CD4-positive, alpha-beta memory T cell (primary cell): ENCODE measurements around the gene FOXF1. TPM values are rescaled to one million over a fixed set of nuclear protein-coding genes. Genes with fewer than 3 reads are reported as not detected.

Experiments
- CTCF ChIA-PET: fragments of 350-600 bp; sonication (Branson Sonifier 250); formaldehyde crosslinking; loops from one replicate; lab custom pipeline; 2021; ENCODE audit warnings: inconsistent platforms; ENCODE audit not compliant: partially characterized antibody; lab: Charles Lee
- POLR2A ChIA-PET: fragments of 350-600 bp; sonication (Branson Sonifier 250); formaldehyde crosslinking; loops from one replicate; lab custom pipeline; 2021; ENCODE audit not compliant: partially characterized antibody; lab: Charles Lee
- DNase-seq, 5 donors: peaks; one replicate each; pipeline versions ENCODE4 v3.0.0 to v3.0.0-alpha.2; 2020 to 2022; ENCODE audit warnings: mixed read lengths in 1 of 5
- H3K27ac ChIP-seq: one replicate; pipeline ENCODE4 v1.7.0; 2013; ENCODE audit warnings: low read depth, low read length
- H3K27me3 ChIP-seq: 2 replicates; pipeline ENCODE4 v1.7.0; 2013; ENCODE audit warnings: mild to moderate bottlenecking, low read length, moderate library complexity; ENCODE audit not compliant: insufficient read depth
- H3K36me3 ChIP-seq: 2 replicates; pipeline ENCODE4 v1.7.0; 2013; ENCODE audit warnings: mild to moderate bottlenecking, low read length, moderate library complexity; ENCODE audit not compliant: insufficient read depth
- H3K4me1 ChIP-seq: 2 replicates; pipeline ENCODE4 v1.7.0; 2013; ENCODE audit warnings: mild to moderate bottlenecking, low read length, moderate library complexity; ENCODE audit not compliant: insufficient read depth
- H3K4me3 ChIP-seq, 2 donors: one replicate each; pipeline ENCODE4 v1.7.0; 2013; ENCODE audit warnings: low read length in 2 of 2, mild to moderate bottlenecking in 1 of 2
- H3K9me3 ChIP-seq, 2 donors: one replicate each; pipeline ENCODE4 v1.7.0; 2013; ENCODE audit warnings: low read length in 2 of 2, control low read depth in 1 of 2; ENCODE audit not compliant: control insufficient read depth in 1 of 2
- H3K27ac Mint-ChIP-seq, 7 donors: one replicate each; pipeline ENCODE4 v1.8.0; 2020 to 2021; ENCODE audit warnings: mixed read lengths in 7 of 7, mild to moderate bottlenecking in 6 of 7, inconsistent platforms in 3 of 7, moderate library complexity in 3 of 7
- H3K27me3 Mint-ChIP-seq, 2 donors: one replicate each; pipeline ENCODE4 v1.8.0; 2020 to 2021; ENCODE audit warnings: mixed read lengths in 2 of 2
- H3K36me3 Mint-ChIP-seq, 2 donors: one replicate each; pipeline ENCODE4 v1.8.0; 2020 to 2021; ENCODE audit warnings: mixed read lengths in 2 of 2, inconsistent platforms in 1 of 2, mild to moderate bottlenecking in 1 of 2
- H3K4me1 Mint-ChIP-seq, 4 donors: one replicate each; pipeline ENCODE4 v1.8.0; 2020 to 2021; ENCODE audit warnings: mixed read lengths in 4 of 4, mild to moderate bottlenecking in 1 of 4
- H3K4me3 Mint-ChIP-seq, 8 donors: one replicate each; pipeline ENCODE4 v1.8.0; 2020 to 2021; ENCODE audit warnings: mixed read lengths in 8 of 8, mild to moderate bottlenecking in 7 of 8, moderate library complexity in 6 of 8, inconsistent platforms in 3 of 8
- H3K9me3 Mint-ChIP-seq, 8 donors: one replicate each; pipeline ENCODE4 v1.8.0; 2020 to 2021; ENCODE audit warnings: mixed read lengths in 8 of 8, mild to moderate bottlenecking in 5 of 8, inconsistent platforms in 3 of 8, moderate library complexity in 1 of 8
- intact Hi-C: fragments of 100-400 bp; cut with micrococcal nuclease; formaldehyde crosslinking; loops from one replicate; pipeline ENCODE4 v1.15.1; 2023
- polyA plus RNA-seq, 2 donors: library from polyadenylated mRNA; unstranded; fragments of 300-500 nt; fragmentation: Illumina TruSeq; gene quantifications; one replicate each; pipeline ENCODE4 v1.2.3, GENCODE V29; 2021
- total RNA-seq, 2 experiments: library from RNA; stranded (reverse); gene quantifications; one replicate each; pipeline ENCODE4 v1.2.3, GENCODE V29; 2021

FOXF1 gene
- total and polyA plus RNA-seq, 4 experiments from 2014 or later: not detected

GRCh38 chr16:86496929-86497461 lies 13.3 kb upstream of the FOXF1 start:
- H3K9me3 Mint-ChIP-seq: peaks cover 0 to 5% (median 0%) of the 10 kb centered on the region in 8 donors
- intact Hi-C loops: no loop called here
- Histone ChIP-seq H3K27me3 (peaks cover 37% of the 10 kb centered on the region), H3K36me3 (no peaks in the 10 kb centered on the region), H3K4me3 (no peak overlapping the region), H3K4me1 (no peaks in the 10 kb centered on the region), H3K9me3 (no peaks in the 10 kb centered on the region), H3K27ac (no peak overlapping the region)
- POLR2A ChIA-PET: no interaction called here
- H3K4me3 Mint-ChIP-seq: no peak overlapping the region
- DNase-seq: peak in 1 of 5 donors; percentile 11
- CTCF ChIA-PET: no interaction called here
- peaks cover 0 to 5% (median 2%) of the 10 kb centered on the region in 4 donors for H3K4me1 Mint-ChIP-seq
- H3K27me3 Mint-ChIP-seq: peaks cover 51 to 61% of the 10 kb centered on the region in 2 donors
- H3K36me3 Mint-ChIP-seq: no peaks in the 10 kb centered on the region
- H3K27ac Mint-ChIP-seq: no peak overlapping the region

GRCh38 chr16:86497551-86498021 lies 12.7 kb upstream of the FOXF1 start:
- intact Hi-C loops: no loop called here
- no peak for DNase-seq
- Mint-ChIP-seq H3K9me3 (peaks cover 0 to 2% (median 0%) of the 10 kb centered on the region in 8 donors), H3K4me3 (no peak overlapping the region), H3K4me1 (peaks cover 0 to 5% (median 2%) of the 10 kb centered on the region in 4 donors), H3K27ac (no peak overlapping the region), H3K27me3 (peaks cover 51 to 61% of the 10 kb centered on the region in 2 donors), H3K36me3 (no peaks in the 10 kb centered on the region)
- Histone ChIP-seq H3K27me3 (peaks cover 41% of the 10 kb centered on the region), H3K27ac (no peak overlapping the region), H3K9me3 (no peaks in the 10 kb centered on the region), H3K4me1 (no peaks in the 10 kb centered on the region), H3K4me3 (no peak overlapping the region), H3K36me3 (no peaks in the 10 kb centered on the region)
- POLR2A ChIA-PET: no interaction called here
- CTCF ChIA-PET: no interaction called here

GRCh38 chr16:86498155-86498670 lies 12.1 kb upstream of the FOXF1 start:
- intact Hi-C loops: no loop called here
- peaks cover 39% of the 10 kb centered on the region for H3K27me3 ChIP-seq
- no peaks in the 10 kb centered on the region for H3K4me1 ChIP-seq
- DNase-seq: peak in 1 of 5 donors; percentile 1
- Mint-ChIP-seq H3K27me3 (peaks cover 55 to 65% of the 10 kb centered on the region in 2 donors), H3K4me1 (peaks cover 0 to 5% (median 2%) of the 10 kb centered on the region in 4 donors), H3K4me3 (no peak overlapping the region), H3K9me3 (peaks cover 0 to 2% (median 0%) of the 10 kb centered on the region in 8 donors), H3K36me3 (no peaks in the 10 kb centered on the region), H3K27ac (no peak overlapping the region)
- no peak overlapping the region for H3K27ac ChIP-seq
- ChIA-PET POLR2A (no interaction called here), CTCF (no interaction called here)
- H3K4me3 ChIP-seq: no peak overlapping the region
- no peaks in the 10 kb centered on the region for H3K9me3 ChIP-seq
- no peaks in the 10 kb centered on the region for H3K36me3 ChIP-seq

- H3K9me3 Mint-ChIP-seq: peaks cover 0 to 2% (median 0%) of the 10 kb centered on the region in 8 donors
- peaks cover 0 to 2% (median 1%) of the 10 kb centered on the region in 4 donors for H3K4me1 Mint-ChIP-seq
- Histone ChIP-seq H3K27ac (no peak overlapping the region), H3K27me3 (peaks cover 34% of the 10 kb centered on the region), H3K4me1 (no peaks in the 10 kb centered on the region), H3K9me3 (no peaks in the 10 kb centered on the region), H3K4me3 (no peak overlapping the region), H3K36me3 (no peaks in the 10 kb centered on the region)
- CTCF ChIA-PET: no interaction called here
- H3K27me3 Mint-ChIP-seq: peaks cover 55 to 64% of the 10 kb centered on the region in 2 donors
- no peak overlapping the region for H3K27ac Mint-ChIP-seq
- intact Hi-C loops: no loop called here
- no peaks in the 10 kb centered on the region for H3K36me3 Mint-ChIP-seq
- POLR2A ChIA-PET: no interaction called here
- H3K4me3 Mint-ChIP-seq: no peak overlapping the region
- peak in 1 of 5 donors; percentile 2 for DNase-seq
These were observed 11.5 kb upstream of the FOXF1 start for GRCh38 chr16:86498671-86499439.

- H3K27me3 ChIP-seq: peaks cover 36% of the 10 kb centered on the region
- no peaks in the 10 kb centered on the region for H3K36me3 ChIP-seq
- no peaks in the 10 kb centered on the region for H3K4me1 ChIP-seq
- no peak overlapping the region for H3K27ac ChIP-seq
- ChIA-PET CTCF (no interaction called here), POLR2A (no interaction called here)
- Mint-ChIP-seq H3K4me1 (peaks cover 0 to under 1% (median 0%) of the 10 kb centered on the region in 4 donors), H3K27me3 (peaks cover 55 to 65% of the 10 kb centered on the region in 2 donors), H3K27ac (no peak overlapping the region), H3K9me3 (no peaks in the 10 kb centered on the region), H3K36me3 (no peaks in the 10 kb centered on the region), H3K4me3 (no peak overlapping the region)
- DNase-seq: no peak
- H3K9me3 ChIP-seq: no peaks in the 10 kb centered on the region
- intact Hi-C loops: no loop called here
- no peak overlapping the region for H3K4me3 ChIP-seq
These were observed 10.9 kb upstream of the FOXF1 start for GRCh38 chr16:86499440-86499786.

GRCh38 chr16:86499889-86500707 lies 10.2 kb upstream of the FOXF1 start:
- ChIA-PET CTCF (no interaction called here), POLR2A (no interaction called here)
- intact Hi-C loops: no loop called here
- Histone ChIP-seq H3K27me3 (peaks cover 34% of the 10 kb centered on the region), H3K36me3 (no peaks in the 10 kb centered on the region), H3K27ac (no peak overlapping the region), H3K4me3 (no peak overlapping the region), H3K9me3 (no peaks in the 10 kb centered on the region), H3K4me1 (no peaks in the 10 kb centered on the region)
- DNase-seq: peak in 1 of 5 donors; percentile 0
- Mint-ChIP-seq H3K4me3 (no peak overlapping the region), H3K36me3 (no peaks in the 10 kb centered on the region), H3K4me1 (peaks cover under 1 to 6% (median 2%) of the 10 kb centered on the region in 4 donors), H3K27ac (no peak overlapping the region), H3K27me3 (peaks cover 59 to 71% of the 10 kb centered on the region in 2 donors), H3K9me3 (no peaks in the 10 kb centered on the region)
